GM12873 (cell line): ENCODE results near the gene CENPA.

ENCODE experiments used
- TF ChIP-seq, protein P1 (sequence below): IDR thresholded peaks from 2 replicates; pipeline ENCODE4 v1.5.1; 2012; ENCODE audit warnings: low read depth, mild to moderate bottlenecking, moderate library complexity, low read length, control low read depth; ENCODE audit not compliant: insufficient read depth; ENCODE audit errors: missing control alignments

The CENPA gene

DNA sequence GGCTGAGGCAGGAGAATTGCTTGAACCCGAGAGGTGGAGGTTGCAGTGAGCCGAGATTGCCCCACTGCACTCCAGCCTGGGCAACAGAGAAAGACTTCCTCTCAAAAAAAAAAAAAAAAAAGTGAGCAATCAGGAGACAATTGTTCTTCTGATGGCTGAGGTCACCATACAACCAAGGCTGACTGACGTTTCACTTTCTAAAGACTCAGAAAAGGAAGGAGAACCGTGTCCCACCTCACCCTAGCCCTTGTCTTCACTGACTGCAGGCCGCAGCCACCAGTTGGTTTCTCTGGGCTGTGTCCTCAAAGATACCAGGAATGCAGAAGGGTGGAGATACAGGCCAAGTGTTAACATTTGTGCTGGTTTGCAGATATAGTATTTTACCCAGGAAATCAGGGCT, 29.5 kb upstream of the CENPA start:
- TF ChIP-seq, protein P1, sequence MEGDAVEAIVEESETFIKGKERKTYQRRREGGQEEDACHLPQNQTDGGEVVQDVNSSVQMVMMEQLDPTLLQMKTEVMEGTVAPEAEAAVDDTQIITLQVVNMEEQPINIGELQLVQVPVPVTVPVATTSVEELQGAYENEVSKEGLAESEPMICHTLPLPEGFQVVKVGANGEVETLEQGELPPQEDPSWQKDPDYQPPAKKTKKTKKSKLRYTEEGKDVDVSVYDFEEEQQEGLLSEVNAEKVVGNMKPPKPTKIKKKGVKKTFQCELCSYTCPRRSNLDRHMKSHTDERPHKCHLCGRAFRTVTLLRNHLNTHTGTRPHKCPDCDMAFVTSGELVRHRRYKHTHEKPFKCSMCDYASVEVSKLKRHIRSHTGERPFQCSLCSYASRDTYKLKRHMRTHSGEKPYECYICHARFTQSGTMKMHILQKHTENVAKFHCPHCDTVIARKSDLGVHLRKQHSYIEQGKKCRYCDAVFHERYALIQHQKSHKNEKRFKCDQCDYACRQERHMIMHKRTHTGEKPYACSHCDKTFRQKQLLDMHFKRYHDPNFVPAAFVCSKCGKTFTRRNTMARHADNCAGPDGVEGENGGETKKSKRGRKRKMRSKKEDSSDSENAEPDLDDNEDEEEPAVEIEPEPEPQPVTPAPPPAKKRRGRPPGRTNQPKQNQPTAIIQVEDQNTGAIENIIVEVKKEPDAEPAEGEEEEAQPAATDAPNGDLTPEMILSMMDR, result no peak

DNA sequence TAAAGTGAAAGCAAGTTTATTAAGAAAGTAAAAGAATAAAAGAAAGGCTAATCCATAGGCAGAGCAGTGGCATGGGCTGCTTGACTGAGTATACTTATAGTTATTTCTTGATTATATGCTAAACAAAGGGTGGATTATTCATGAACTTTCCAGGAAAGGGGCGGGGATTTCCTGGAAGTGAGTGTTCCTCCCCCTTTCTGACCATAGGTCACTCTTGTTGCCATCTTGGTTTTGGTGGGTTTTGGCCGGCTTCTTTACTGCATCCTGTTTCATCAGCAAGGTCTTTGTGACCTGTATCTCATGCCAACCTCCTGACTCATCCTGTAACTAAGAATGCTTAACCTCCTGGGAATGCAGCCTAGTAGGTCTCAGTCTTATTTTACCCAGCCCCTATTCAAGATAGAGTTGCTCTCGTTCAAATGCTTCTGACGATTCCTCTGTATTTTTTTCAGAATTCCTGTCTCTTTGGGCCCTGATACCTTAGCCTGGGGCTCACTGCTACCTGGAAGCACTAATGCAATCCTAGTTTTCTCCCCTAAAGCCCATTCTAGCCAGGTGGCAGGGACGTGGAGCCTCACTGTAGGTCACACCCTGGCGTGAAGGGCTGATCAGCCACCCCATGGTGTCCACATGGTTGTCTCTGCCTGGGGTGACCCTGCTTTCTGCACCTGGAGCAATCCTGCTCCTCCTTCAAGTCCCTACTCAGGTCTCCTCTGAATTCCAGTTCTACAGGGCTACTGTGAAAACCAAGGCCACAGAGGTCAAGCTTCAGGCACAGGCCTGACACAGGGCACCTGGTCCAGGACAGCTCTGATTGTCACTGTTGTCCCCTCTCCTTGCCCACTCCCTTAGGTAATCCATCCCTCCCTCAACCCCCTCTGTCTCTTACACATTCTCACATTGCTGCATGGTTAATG, 27.7 kb upstream of the CENPA start:
- TF ChIP-seq, protein P1, result no peak

DNA sequence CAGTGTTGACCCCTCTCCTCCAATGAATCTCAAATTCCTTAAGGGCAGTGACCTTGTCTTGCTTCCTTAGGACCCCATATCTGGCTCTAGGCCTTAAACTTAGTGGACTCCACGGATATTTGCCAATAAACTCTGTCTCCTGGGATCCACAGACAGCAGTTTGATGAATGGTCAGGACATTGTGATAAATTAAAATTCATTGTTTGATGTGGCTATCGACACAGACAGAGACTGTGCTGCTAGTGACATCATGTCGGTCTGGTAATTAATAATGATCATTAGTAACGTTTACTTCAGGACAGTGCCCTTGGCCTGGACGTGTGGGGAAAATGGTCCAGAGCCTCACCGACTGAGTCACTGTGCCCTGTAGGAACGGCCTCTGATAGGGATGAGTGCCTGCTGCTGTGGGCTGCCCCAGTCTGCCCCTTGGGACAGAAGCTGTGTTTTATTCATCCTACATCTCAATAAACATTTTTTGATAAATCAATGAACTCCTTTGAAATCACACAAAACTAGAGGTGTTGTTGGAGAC, 27.0 kb upstream of the CENPA start:
- TF ChIP-seq, protein P1, result no peak

DNA sequence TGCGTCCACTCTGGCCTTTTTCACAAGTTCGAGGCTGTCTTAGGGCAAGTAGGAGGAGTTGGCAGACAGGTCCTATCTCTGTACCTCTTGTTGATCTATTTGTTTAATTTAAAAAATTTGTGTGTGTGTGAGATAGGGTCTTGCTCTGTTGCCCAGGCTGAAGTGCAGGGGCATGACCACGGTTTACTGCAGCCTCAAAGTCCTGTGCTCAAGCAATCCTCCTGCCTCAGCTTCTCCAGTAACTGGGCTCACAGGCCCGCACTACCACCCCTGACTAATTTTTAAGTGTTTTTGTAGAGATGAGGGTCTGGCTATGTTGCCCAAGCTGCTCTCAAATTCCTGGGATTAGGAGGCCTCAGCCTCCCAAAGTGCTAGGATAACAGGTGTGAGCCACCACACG, 26.0 kb upstream of the CENPA start:
- TF ChIP-seq, protein P1, result no peak

DNA sequence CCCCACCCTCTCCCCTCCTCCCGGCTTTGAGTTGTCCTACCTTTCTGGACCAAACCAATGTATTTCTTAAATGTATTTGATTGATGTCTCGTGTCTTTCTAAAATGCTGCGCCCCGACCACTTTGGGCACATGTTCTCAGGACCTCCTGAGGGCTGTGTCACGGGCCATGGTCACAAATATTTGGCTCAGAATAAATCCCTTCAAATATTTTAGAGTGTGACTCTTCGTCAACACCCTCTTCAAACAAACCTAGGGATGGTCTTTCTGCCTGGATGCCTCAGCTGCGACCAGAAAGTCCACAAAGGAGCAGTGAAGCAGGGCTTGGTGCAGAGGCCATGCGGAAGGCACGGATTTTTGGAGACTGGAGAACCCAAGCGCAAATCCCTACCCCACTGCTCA, 22.8 kb upstream of the CENPA start:
- TF ChIP-seq, protein P1, result no peak

DNA sequence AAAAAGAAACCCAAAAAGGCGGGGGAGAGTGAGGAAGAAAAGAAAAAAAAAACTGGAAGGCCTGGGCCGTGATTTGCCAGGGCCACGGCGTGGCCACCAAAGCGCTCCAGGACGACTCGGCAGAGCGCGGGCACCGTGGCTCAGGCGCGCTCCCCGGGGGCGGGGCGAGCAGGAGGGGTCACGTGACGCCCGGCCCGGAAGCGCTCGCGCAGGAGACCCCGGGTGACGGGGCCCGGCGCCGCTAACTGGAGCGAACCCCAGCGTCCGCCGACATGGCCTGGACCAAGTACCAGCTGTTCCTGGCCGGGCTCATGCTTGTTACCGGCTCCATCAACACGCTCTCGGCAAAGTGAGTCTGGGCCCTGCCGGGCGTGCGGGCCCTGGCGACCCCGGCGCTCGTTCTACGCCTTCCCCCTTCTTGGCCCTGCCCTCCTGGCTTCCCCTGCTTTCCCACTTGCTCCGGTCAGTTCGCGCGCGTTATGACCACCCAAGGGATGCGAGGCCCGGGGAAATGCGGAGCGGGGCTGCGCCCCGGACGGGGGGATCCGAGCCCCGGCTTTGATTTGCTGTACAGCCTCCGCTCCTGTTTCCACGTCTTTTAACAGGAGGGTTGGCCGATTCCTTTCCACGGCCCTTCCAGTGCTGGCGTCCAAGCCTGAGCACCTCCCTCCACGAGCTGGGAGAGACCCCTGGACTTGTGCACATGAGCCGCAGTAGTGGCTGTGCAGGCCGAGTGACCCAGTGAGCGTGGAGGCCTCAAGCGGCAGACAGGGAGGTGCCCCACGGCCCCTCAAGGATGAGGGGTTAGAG, 21.6 kb upstream of the CENPA start, which contains the start of gene SLC35F6:
Gene SLC35F6, plus strand, starts transcription at position 207 of the 810 bp plus-strand sequence. Its CDS starts 66 bp downstream, at position 273.
- TF ChIP-seq, protein P1, result no peak

DNA sequence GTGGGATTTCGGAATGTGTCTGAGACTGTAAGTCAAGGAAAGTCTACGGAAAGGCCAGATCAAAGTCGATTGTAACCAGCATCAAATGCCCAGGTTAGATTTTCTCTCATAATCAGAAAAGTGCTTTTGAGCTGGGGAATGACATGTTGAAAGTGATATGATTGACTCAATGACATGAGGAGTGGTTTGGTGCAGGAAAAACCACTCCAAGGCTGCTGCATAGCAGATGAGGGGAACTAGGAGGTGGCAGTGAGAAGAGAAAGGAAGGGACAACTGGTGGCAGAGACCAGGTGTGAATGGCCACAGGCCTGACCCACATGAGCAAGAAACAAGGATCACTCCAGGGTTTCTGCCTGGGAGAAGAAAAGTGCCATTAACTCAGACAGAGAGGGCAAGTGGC, 20.9 kb upstream of the CENPA start:
- TF ChIP-seq, protein P1, result no peak
